ENCODE data around the gene PRLR.

Gene PRLR

DNA sequence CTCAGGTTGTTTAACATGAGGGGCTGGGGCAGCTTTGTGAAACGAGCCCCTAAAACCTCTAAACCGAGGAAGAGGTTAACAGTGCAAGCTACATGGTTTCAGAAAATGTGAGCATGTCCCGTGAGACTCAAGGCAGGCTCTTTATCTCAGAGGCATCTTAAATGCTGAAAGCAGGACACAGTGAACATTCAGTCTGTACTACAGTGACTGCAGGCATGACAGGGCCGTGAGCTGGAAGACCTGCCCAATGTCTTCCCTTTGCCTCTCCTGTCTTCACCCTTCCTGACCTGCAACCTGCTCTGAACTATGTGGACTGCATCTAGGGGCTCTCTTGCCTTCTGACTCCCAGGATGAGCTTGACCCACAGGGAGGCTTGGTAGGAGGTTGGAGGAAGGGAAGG is 58.3 kb downstream of the PRLR start:
- H3K9me3 ChIP-seq (ENCODE audit: control extremely low read depth in 1 of 5, control insufficient read depth in 4 of 5, insufficient read depth in 2 of 5, low read depth in 1 of 5, low read length in 4 of 5), result no peaks in the 10 kb centered on the region
- DNase-seq, result no peak
- no peaks in the 10 kb centered on the region for H3K27me3 ChIP-seq (replicated peaks in 2 of 5; ENCODE audit: control insufficient read depth in 4 of 5, insufficient read depth in 5 of 5, low read length in 4 of 5)
- 92% methylated on average over 3 of the region's 4 CpGs for WGBS (ENCODE audit: insufficient coverage)
- H3K4me1 ChIP-seq (ENCODE audit: control extremely low read depth in 1 of 4, control insufficient read depth in 4 of 4, insufficient read depth in 4 of 4, low read length in 3 of 4), result no peaks in the 10 kb centered on the region
- no peaks in the 10 kb centered on the region for H3K36me3 ChIP-seq (ENCODE audit: control insufficient read depth in 4 of 4, insufficient read depth in 4 of 4, low read length in 3 of 4)
- ChIA-PET CTCF (no interaction called here), POLR2A (no interaction called here)
- no peak overlapping the region for H3K27ac ChIP-seq (ENCODE audit: insufficient read depth in 1 of 2, low read depth in 1 of 2, low read length in 2 of 2, poor library complexity in 1 of 2, severe bottlenecking in 2 of 2)
- no peak overlapping the region for H3K4me3 ChIP-seq (ENCODE audit: control insufficient read depth in 1 of 7, extremely low read depth in 1 of 7, insufficient read depth in 4 of 7, low read depth in 2 of 7, low read length in 6 of 7)

DNA sequence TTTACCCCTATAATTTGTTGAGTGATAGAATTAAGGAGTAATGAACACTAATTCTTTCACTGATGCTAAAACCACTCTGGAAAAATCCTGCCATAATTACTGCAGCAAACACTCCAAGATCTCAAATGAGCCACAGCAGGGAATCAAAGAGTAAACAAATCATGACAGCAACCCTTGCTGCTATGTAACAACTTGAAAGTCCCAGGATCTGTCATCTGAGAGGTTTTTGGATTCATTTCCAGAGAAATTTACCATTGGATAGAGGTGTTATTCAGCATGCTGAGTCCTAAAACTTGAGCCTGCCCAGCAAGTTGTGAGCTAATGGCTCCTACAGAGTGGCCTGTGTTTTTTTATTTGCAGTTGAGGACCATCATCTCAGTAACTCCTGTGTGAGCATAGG is 59.2 kb downstream of the PRLR start:
- Histone ChIP-seq H3K9me3 (ENCODE audit: control extremely low read depth in 1 of 5, control insufficient read depth in 4 of 5, insufficient read depth in 2 of 5, low read depth in 1 of 5, low read length in 4 of 5) (no peaks in the 10 kb centered on the region), H3K27me3 (replicated peaks in 2 of 5; ENCODE audit: control insufficient read depth in 4 of 5, insufficient read depth in 5 of 5, low read length in 4 of 5) (no peaks in the 10 kb centered on the region), H3K27ac (ENCODE audit: insufficient read depth in 1 of 2, low read depth in 1 of 2, low read length in 2 of 2, poor library complexity in 1 of 2, severe bottlenecking in 2 of 2) (no peak overlapping the region), H3K36me3 (ENCODE audit: control insufficient read depth in 4 of 4, insufficient read depth in 4 of 4, low read length in 3 of 4) (no peaks in the 10 kb centered on the region), H3K4me3 (ENCODE audit: control insufficient read depth in 1 of 7, extremely low read depth in 1 of 7, insufficient read depth in 4 of 7, low read depth in 2 of 7, low read length in 6 of 7) (no peak overlapping the region), H3K4me1 (ENCODE audit: control extremely low read depth in 1 of 4, control insufficient read depth in 4 of 4, insufficient read depth in 4 of 4, low read length in 3 of 4) (no peaks in the 10 kb centered on the region)
- no peak for DNase-seq
- ChIA-PET CTCF (no interaction called here), POLR2A (no interaction called here)

DNA sequence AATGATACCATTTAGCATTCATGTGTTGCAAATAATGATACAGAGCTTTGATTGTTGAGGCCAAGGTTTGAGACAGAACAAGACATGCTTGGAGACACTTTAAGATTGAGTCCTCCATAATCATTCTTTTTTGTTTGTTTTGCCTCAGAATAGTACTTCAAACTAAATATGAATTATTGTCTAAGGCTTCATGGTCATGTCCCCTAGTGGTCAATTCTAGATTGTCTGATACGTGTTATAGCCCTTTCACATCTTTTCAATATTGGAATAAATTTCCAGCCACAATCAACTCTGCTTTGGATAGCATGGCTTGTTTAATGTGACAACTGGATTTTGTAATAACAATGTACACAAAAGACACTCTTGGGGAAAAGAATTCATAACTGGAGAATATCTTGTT is 64.2 kb downstream of the PRLR start:
- POLR2A ChIA-PET, result no interaction called here
- CTCF ChIA-PET, result no interaction called here
- H3K4me1 ChIP-seq (ENCODE audit: control extremely low read depth in 1 of 4, control insufficient read depth in 4 of 4, insufficient read depth in 4 of 4, low read length in 3 of 4), result no peaks in the 10 kb centered on the region
- H3K9me3 ChIP-seq (ENCODE audit: control extremely low read depth in 1 of 5, control insufficient read depth in 4 of 5, insufficient read depth in 2 of 5, low read depth in 1 of 5, low read length in 4 of 5), result no peaks in the 10 kb centered on the region
- no CpG with 5 or more reads among the region's 1 CpG for WGBS (ENCODE audit: insufficient coverage)
- no peak for DNase-seq
- no peak overlapping the region for H3K4me3 ChIP-seq (ENCODE audit: control insufficient read depth in 1 of 7, extremely low read depth in 1 of 7, insufficient read depth in 4 of 7, low read depth in 2 of 7, low read length in 6 of 7)
- no peak overlapping the region for H3K27ac ChIP-seq (ENCODE audit: insufficient read depth in 1 of 2, low read depth in 1 of 2, low read length in 2 of 2, poor library complexity in 1 of 2, severe bottlenecking in 2 of 2)
- H3K36me3 ChIP-seq (ENCODE audit: control insufficient read depth in 4 of 4, insufficient read depth in 4 of 4, low read length in 3 of 4), result no peaks in the 10 kb centered on the region
- no peaks in the 10 kb centered on the region for H3K27me3 ChIP-seq (replicated peaks in 2 of 5; ENCODE audit: control insufficient read depth in 4 of 5, insufficient read depth in 5 of 5, low read length in 4 of 5)

DNA sequence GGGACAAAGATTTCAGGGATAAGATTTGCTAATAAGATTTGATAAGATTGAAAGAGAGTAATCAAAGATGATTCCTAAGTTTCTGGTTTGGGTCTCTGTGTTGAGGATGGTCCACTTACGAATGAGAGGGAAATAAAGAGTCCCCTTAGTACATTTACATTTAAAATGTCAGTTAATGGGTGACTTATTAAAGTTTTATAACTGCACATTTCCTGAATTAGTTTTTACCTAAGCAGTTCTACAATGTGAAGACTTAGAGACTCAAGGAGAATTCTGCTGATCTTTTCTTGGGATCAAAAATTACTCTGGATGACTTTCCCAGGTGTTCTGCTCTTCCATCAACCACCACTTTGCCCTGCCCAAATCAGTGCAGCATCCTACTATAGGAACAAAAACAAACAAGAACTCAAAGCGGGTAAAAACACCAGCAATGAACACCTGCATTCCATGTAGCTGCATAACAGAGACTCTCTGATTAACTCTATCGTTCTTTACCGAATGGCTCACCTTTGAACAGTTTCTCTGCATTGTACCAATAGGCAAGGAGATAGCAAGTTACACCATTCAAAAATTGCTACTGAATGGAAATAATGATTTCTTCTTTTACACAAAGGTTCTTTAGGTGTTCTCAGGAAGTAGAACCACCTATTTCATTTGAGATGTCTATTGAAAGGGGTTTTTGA is 65.3 kb downstream of the PRLR start:
- ChIA-PET POLR2A (no interaction called here), CTCF (no interaction called here)
- no peak for DNase-seq
- WGBS (ENCODE audit: insufficient coverage), result no CpG with 5 or more reads among the region's 4 CpGs
- Histone ChIP-seq H3K9me3 (ENCODE audit: control extremely low read depth in 1 of 5, control insufficient read depth in 4 of 5, insufficient read depth in 2 of 5, low read depth in 1 of 5, low read length in 4 of 5) (no peaks in the 10 kb centered on the region), H3K4me1 (ENCODE audit: control extremely low read depth in 1 of 4, control insufficient read depth in 4 of 4, insufficient read depth in 4 of 4, low read length in 3 of 4) (peaks cover 0 to 4% (median 0%) of the 10 kb centered on the region in 4 experiments), H3K27ac (ENCODE audit: insufficient read depth in 1 of 2, low read depth in 1 of 2, low read length in 2 of 2, poor library complexity in 1 of 2, severe bottlenecking in 2 of 2) (no peak overlapping the region), H3K4me3 (ENCODE audit: control insufficient read depth in 1 of 7, extremely low read depth in 1 of 7, insufficient read depth in 4 of 7, low read depth in 2 of 7, low read length in 6 of 7) (no peak overlapping the region), H3K36me3 (ENCODE audit: control insufficient read depth in 4 of 4, insufficient read depth in 4 of 4, low read length in 3 of 4) (no peaks in the 10 kb centered on the region), H3K27me3 (replicated peaks in 2 of 5; ENCODE audit: control insufficient read depth in 4 of 5, insufficient read depth in 5 of 5, low read length in 4 of 5) (no peaks in the 10 kb centered on the region)

DNA sequence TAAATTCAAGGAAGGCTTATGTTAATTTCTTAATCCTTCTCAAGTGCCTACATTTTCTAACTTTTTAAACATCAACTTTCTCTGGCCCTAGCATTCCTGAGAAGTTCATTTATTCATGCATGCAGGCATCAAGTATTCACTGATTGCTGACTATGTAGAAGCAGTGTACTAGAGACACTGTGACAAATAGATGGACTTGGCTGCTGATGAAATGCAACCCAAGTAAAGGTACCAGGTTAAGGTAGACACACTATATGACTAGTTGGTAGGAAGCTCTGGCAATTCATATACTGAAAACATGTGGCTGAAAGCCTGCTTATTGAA is 66.6 kb downstream of the PRLR start:
- DNase-seq, result no peak
- ChIA-PET CTCF (no interaction called here), POLR2A (no interaction called here)
- no peaks in the 10 kb centered on the region for H3K9me3 ChIP-seq (ENCODE audit: control extremely low read depth in 1 of 5, control insufficient read depth in 4 of 5, insufficient read depth in 2 of 5, low read depth in 1 of 5, low read length in 4 of 5)
- H3K4me3 ChIP-seq (ENCODE audit: control insufficient read depth in 1 of 7, extremely low read depth in 1 of 7, insufficient read depth in 4 of 7, low read depth in 2 of 7, low read length in 6 of 7), result no peak overlapping the region
- H3K27ac ChIP-seq (ENCODE audit: insufficient read depth in 1 of 2, low read depth in 1 of 2, low read length in 2 of 2, poor library complexity in 1 of 2, severe bottlenecking in 2 of 2), result no peak overlapping the region
- peaks cover 0 to 4% (median 0%) of the 10 kb centered on the region in 4 experiments for H3K4me1 ChIP-seq (ENCODE audit: control extremely low read depth in 1 of 4, control insufficient read depth in 4 of 4, insufficient read depth in 4 of 4, low read length in 3 of 4)
- no peaks in the 10 kb centered on the region for H3K27me3 ChIP-seq (replicated peaks in 2 of 5; ENCODE audit: control insufficient read depth in 4 of 5, insufficient read depth in 5 of 5, low read length in 4 of 5)
- H3K36me3 ChIP-seq (ENCODE audit: control insufficient read depth in 4 of 4, insufficient read depth in 4 of 4, low read length in 3 of 4), result no peaks in the 10 kb centered on the region

DNA sequence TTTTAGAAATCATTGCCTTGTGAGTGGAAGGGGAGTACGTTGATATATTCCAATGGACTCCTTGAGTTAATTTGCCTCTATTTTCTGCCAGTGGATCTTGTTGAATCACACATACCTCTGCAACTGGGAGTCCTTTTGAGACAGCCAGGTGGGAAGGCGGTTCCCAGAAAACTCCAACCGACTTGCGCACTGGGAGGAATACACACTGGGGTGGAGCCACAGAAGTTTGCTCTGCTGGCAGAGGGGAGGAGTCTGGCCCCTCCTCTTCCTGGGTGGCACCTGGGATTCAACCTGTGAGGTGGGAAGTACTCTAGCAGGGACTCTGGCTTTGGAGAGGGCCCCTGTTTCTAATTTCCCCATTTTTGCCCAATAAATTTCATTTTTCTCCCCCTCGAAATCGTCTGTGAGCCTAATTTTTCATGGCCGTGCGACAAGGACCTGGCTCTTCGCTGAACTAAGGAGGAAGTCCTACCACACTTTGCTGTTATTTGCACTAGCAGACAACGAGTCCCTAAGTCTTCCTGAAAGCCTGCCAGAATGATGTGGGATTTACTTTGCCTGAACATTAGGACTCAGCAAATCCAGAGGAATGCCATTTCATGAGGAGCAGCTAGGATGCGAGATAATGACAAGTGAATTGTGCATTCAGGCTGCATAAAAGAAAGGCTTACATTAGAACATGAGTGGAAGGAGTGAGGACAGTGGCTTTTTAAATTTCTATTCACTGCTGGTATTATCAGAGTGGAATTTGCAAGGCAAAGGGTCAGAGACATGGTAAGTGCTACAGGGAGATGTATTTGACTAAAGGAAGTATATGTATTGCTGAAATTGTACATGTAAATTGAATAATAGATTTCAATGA is 67.2 kb downstream of the PRLR start:
- Histone ChIP-seq H3K27me3 (replicated peaks in 2 of 5; ENCODE audit: control insufficient read depth in 4 of 5, insufficient read depth in 5 of 5, low read length in 4 of 5) (peaks cover 0 to 1% (median 0%) of the 10 kb centered on the region in 5 experiments), H3K36me3 (ENCODE audit: control insufficient read depth in 4 of 4, insufficient read depth in 4 of 4, low read length in 3 of 4) (no peaks in the 10 kb centered on the region), H3K27ac (ENCODE audit: insufficient read depth in 1 of 2, low read depth in 1 of 2, low read length in 2 of 2, poor library complexity in 1 of 2, severe bottlenecking in 2 of 2) (no peak overlapping the region), H3K4me1 (ENCODE audit: control extremely low read depth in 1 of 4, control insufficient read depth in 4 of 4, insufficient read depth in 4 of 4, low read length in 3 of 4) (peaks cover 0 to 4% (median 0%) of the 10 kb centered on the region in 4 experiments), H3K4me3 (ENCODE audit: control insufficient read depth in 1 of 7, extremely low read depth in 1 of 7, insufficient read depth in 4 of 7, low read depth in 2 of 7, low read length in 6 of 7) (no peak overlapping the region), H3K9me3 (ENCODE audit: control extremely low read depth in 1 of 5, control insufficient read depth in 4 of 5, insufficient read depth in 2 of 5, low read depth in 1 of 5, low read length in 4 of 5) (no peaks in the 10 kb centered on the region)
- WGBS (ENCODE audit: insufficient coverage), result 97% methylated on average over 11 of the region's 11 CpGs
- ChIA-PET CTCF (no interaction called here), POLR2A (no interaction called here)
- DNase-seq, result no peak

DNA sequence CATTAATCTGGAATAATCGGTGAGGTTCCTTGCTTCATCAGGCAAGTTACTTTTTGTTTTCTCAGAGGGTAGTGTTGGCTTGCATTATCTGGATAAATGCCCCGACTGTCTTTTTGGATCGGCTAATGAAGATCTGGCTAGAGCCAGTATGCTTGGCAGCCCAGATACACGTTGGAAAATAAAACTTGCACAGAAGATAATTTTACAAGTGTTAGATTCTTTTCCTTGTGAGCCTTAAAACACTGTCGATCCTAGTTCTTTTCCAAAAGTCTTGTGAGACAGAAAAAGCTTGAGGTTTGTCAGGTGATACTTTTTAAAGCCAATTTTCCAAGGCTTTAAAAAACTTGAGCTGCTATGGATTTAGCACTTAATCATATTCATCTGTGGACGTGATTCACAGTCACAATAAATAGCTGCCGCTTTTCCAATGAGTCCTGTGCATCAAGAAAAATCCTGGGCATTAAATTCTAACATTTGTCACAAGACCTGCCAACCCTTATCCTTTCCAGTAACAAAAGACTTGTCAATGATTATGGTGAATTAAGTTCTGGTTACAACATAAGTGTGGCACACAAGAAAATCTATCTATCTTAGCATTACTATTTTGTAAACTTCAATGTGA is 68.5 kb downstream of the PRLR start:
- ChIA-PET CTCF (no interaction called here), POLR2A (no interaction called here)
- Histone ChIP-seq H3K27me3 (replicated peaks in 2 of 5; ENCODE audit: control insufficient read depth in 4 of 5, insufficient read depth in 5 of 5, low read length in 4 of 5) (peaks cover 0 to 2% (median 0%) of the 10 kb centered on the region in 5 experiments), H3K4me3 (ENCODE audit: control insufficient read depth in 1 of 7, extremely low read depth in 1 of 7, insufficient read depth in 4 of 7, low read depth in 2 of 7, low read length in 6 of 7) (no peak overlapping the region), H3K4me1 (ENCODE audit: control extremely low read depth in 1 of 4, control insufficient read depth in 4 of 4, insufficient read depth in 4 of 4, low read length in 3 of 4) (peaks cover 0 to 4% (median 0%) of the 10 kb centered on the region in 4 experiments), H3K27ac (ENCODE audit: insufficient read depth in 1 of 2, low read depth in 1 of 2, low read length in 2 of 2, poor library complexity in 1 of 2, severe bottlenecking in 2 of 2) (no peak overlapping the region), H3K36me3 (ENCODE audit: control insufficient read depth in 4 of 4, insufficient read depth in 4 of 4, low read length in 3 of 4) (no peaks in the 10 kb centered on the region), H3K9me3 (ENCODE audit: control extremely low read depth in 1 of 5, control insufficient read depth in 4 of 5, insufficient read depth in 2 of 5, low read depth in 1 of 5, low read length in 4 of 5) (no peaks in the 10 kb centered on the region)
- 90% methylated on average over 7 of the region's 7 CpGs for WGBS (ENCODE audit: insufficient coverage)
- DNase-seq, result no peak

All from common myeloid progenitor, CD34-positive (primary cell).